Prostate gland (tissue), 2 donors: Measurements from ENCODE around the gene TMPRSS4. TPM values are rescaled to one million over a fixed set of nuclear protein-coding genes. Genes with fewer than 3 reads are reported as not detected.

Experiments
- DNase-seq: peaks from one replicate; pipeline ENCODE4 v3.0.0-alpha.2; 2019; ENCODE audit warnings: low spot score
- H3K27ac ChIP-seq, 2 donors: fragments of 200-600 bp; sonication (generic); 2 replicates each; pipeline ENCODE4 v1.5.1; 2017 to 2019
- H3K27me3 ChIP-seq: fragments of 200-600 bp; sonication (generic); replicated peaks from 2 replicates; pipeline ENCODE4 v1.5.1; 2019; ENCODE audit not compliant: insufficient read depth
- H3K36me3 ChIP-seq, 2 donors: fragments of 200-600 bp; sonication (generic); 1 replicate in 1 of 2; 2 replicates in 1 of 2; pipeline versions ENCODE4 v1.5.1 to v1.8.1; 2017 to 2019
- H3K4me1 ChIP-seq: fragments of 200-600 bp; sonication (generic); replicated peaks from 2 replicates; pipeline ENCODE4 v1.5.1; 2019
- H3K4me3 ChIP-seq, 2 donors: fragments of 200-600 bp; sonication (generic); 2 replicates each; pipeline ENCODE4 v1.5.1; 2017 to 2019
- H3K9me3 ChIP-seq: fragments of 200-600 bp; sonication (generic); 2 replicates; pipeline ENCODE4 v1.5.1; 2017
- CTCF ChIP-seq, 4 experiments: fragments of 200-600 bp in 2 of 4; fragments of 450-650 bp in 2 of 4; sonication (generic) in 2 of 4; IDR thresholded peaks; 1 replicate in 3 of 4; 2 replicates in 1 of 4; pipeline ENCODE4 v1.5.1; 2016 to 2019; ENCODE audit warnings: antibody characterized with exemption in 4 of 4, mild to moderate bottlenecking in 2 of 4, moderate library complexity in 2 of 4
- POLR2A ChIP-seq: fragments of 450-650 bp; IDR thresholded peaks from one replicate; pipeline ENCODE4 v1.6.1; 2016; ENCODE audit warnings: antibody characterized with exemption, mild to moderate bottlenecking
- POLR2AphosphoS5 ChIP-seq: sonication (generic); formaldehyde crosslinking; IDR thresholded peaks from one replicate; pipeline ENCODE4 v1.6.1; 2017; ENCODE audit warnings: antibody characterized with exemption
- WGBS: methylation state at CpG from one replicate; pipeline ENCODE4 v1.1.5; 2018; 5-methylcytosine and 5-hydroxymethylcytosine counted together
- intact Hi-C: fragments of 100-400 bp; cut with DNase I; formaldehyde crosslinking; loops from one replicate; pipeline ENCODE4 v1.14.2; 2022
- total RNA-seq, 2 donors: library from RNA; depleted of rRNA; stranded (reverse); fragments of >200 nt; gene quantifications; one replicate each; pipeline ENCODE4 v1.1.0, GENCODE V29; 2016

The TMPRSS4 gene
- total RNA-seq, 2 donors from 2014 or later = 1.5 to 6.4 TPM

GRCh38 chr11:118135796-118136165 is 58.9 kb downstream of the TMPRSS4 start:
- no peaks in the 10 kb centered on the region for H3K27me3 ChIP-seq
- H3K4me1 ChIP-seq = no peaks in the 10 kb centered on the region
- intact Hi-C loops = no loop called here
- TF ChIP-seq CTCF (IDR thresholded peaks at IDR 0.05) (no peak), POLR2A (no peak), POLR2AphosphoS5 (no peak)
- no peak for DNase-seq
- H3K9me3 ChIP-seq = no peaks in the 10 kb centered on the region
- no peaks in the 10 kb centered on the region for H3K36me3 ChIP-seq
- 89% methylated on average over 5 of the region's 5 CpGs for WGBS
- no peak overlapping the region for H3K4me3 ChIP-seq
- no peak overlapping the region for H3K27ac ChIP-seq

GRCh38 chr11:118136341-118136740 is 59.5 kb downstream of the TMPRSS4 start:
- Histone ChIP-seq H3K4me1 (no peaks in the 10 kb centered on the region), H3K9me3 (no peaks in the 10 kb centered on the region), H3K4me3 (no peak overlapping the region), H3K27me3 (no peaks in the 10 kb centered on the region), H3K36me3 (no peaks in the 10 kb centered on the region), H3K27ac (no peak overlapping the region)
- TF ChIP-seq CTCF (IDR thresholded peaks at IDR 0.05) (no peak), POLR2AphosphoS5 (no peak), POLR2A (no peak)
- DNase-seq = no peak
- WGBS = 84% methylated on average over 2 of the region's 2 CpGs
- intact Hi-C loops = no loop called here

GRCh38 chr11:118136801-118137200 is 59.9 kb downstream of the TMPRSS4 start:
- TF ChIP-seq CTCF (IDR thresholded peaks at IDR 0.05) (no peak), POLR2AphosphoS5 (no peak), POLR2A (no peak)
- no peak for DNase-seq
- no peaks in the 10 kb centered on the region for H3K9me3 ChIP-seq
- H3K27me3 ChIP-seq = no peaks in the 10 kb centered on the region
- H3K27ac ChIP-seq = no peak overlapping the region
- 86% methylated on average over 10 of the region's 10 CpGs for WGBS
- no peaks in the 10 kb centered on the region for H3K4me1 ChIP-seq
- intact Hi-C loops = no loop called here
- no peak overlapping the region for H3K4me3 ChIP-seq
- no peaks in the 10 kb centered on the region for H3K36me3 ChIP-seq

GRCh38 chr11:118138839-118139420 is 62.1 kb downstream of the TMPRSS4 start:
- Histone ChIP-seq H3K27me3 (no peaks in the 10 kb centered on the region), H3K9me3 (no peaks in the 10 kb centered on the region), H3K27ac (no peak overlapping the region), H3K4me3 (no peak overlapping the region), H3K4me1 (no peaks in the 10 kb centered on the region), H3K36me3 (no peaks in the 10 kb centered on the region)
- intact Hi-C loops = no loop called here
- WGBS = 68% methylated on average over 10 of the region's 10 CpGs
- TF ChIP-seq CTCF (IDR thresholded peaks at IDR 0.05) = no peak
- TF ChIP-seq POLR2A = no peak
- TF ChIP-seq POLR2AphosphoS5 = no peak
- DNase-seq = no peak

GRCh38 chr11:118139578-118139977 is 62.7 kb downstream of the TMPRSS4 start:
- DNase-seq = no peak
- WGBS = 19% methylated on average over 1 of the region's 1 CpG
- no peaks in the 10 kb centered on the region for H3K4me1 ChIP-seq
- TF ChIP-seq POLR2A (no peak), POLR2AphosphoS5 (no peak), CTCF (IDR thresholded peaks at IDR 0.05) (no peak)
- no peaks in the 10 kb centered on the region for H3K27me3 ChIP-seq
- intact Hi-C loops = no loop called here
- H3K27ac ChIP-seq = no peak overlapping the region
- no peaks in the 10 kb centered on the region for H3K36me3 ChIP-seq
- no peak overlapping the region for H3K4me3 ChIP-seq
- H3K9me3 ChIP-seq = no peaks in the 10 kb centered on the region
